GM21619 (cell line): ENCODE results near the gene ADK.
"Not testable (repeated sequence)": the region's sequence is repeated elsewhere in the genome, so short reads cannot be mapped to it uniquely, and the experiment has no call there.

ENCODE experiments used
- ATAC-seq: cut with Tn5 transposase; IDR thresholded peaks from one replicate; pipeline ENCODE4 v1.9.1; 2021; ENCODE audit not compliant: unreplicated experiment

The ADK gene

DNA sequence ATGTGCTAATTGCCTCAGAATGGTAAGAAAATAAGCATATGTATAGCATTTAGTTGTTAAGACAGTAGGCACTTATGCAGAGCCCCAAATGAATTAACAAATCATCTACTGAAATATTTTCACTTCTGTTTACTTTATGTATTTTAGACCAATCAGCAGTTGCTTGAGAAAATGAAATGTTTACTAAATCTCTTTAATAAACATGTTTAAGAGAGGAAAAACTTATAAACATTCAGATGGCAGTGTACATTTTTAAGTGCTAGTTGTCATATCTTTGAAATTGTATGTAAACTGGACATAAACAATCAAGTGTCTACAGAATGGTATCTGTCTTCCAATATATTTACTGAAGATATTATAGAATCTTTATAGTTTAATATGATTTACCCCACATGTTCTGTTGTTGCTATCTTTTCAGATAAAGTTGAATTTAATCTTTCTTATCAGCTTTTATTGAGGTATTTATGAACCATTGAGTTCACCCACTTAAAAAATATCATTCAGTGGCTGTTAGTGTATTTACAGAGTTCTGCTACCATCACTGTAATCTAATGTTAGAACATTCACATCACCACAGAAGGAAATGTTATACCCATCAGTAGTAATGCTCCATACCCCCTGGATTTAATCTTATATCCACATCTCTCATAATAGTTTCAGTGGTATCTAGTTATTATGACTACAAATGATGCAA lies 264.3 kb downstream of the ADK start:
- no peak for ATAC-seq

- no peak for ATAC-seq
Measured at GRCh38 chr10:74417397-74417796, 266.4 kb downstream of the ADK start.

GRCh38 chr10:74418285-74418872 lies 267.4 kb downstream of the ADK start:
- no peak for ATAC-seq

DNA sequence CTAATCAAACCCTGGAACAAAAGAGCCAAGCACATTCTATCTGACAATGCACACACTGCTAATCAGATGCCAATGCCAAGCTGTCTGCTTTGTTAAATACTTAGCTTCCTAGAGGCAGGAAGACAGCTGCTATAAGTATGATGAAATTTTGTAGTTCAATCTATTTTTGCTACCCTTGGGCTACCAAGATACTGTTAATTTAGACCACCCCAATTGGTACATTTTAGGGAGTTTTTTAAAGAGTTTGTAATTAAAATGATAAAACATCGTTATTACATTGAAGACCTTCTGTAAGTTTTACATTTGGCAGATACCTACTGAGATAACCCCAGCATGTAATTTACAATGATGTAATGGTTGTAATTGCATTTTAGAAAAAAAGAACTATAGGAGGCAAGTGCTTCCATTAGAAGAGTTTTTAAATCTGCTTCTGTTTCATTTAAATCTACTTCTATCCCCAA lies 268.5 kb downstream of the ADK start:
- ATAC-seq, result no peak

DNA sequence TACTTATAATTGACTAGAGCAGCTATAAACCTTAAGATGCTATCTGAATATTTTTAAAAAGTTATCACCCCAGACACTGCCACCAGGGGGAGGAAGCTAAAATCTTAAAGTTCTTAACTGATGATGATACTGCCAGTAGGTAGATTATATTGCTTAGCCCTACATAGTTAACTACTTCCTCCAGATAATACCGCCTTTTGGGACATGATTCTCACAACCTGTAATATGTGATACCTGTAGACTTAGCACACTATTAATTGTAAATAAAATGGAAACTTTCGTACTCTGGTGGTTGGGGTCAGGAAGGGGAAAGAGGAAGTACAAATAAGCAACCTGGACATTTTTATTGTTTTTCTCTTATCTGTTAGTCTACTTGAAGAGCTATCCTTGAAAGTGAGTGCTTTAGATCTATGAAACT lies 268.9 kb downstream of the ADK start:
- ATAC-seq, result no peak

- no peak for ATAC-seq
Measured at GRCh38 chr10:74424565-74424964, 273.5 kb downstream of the ADK start.

DNA sequence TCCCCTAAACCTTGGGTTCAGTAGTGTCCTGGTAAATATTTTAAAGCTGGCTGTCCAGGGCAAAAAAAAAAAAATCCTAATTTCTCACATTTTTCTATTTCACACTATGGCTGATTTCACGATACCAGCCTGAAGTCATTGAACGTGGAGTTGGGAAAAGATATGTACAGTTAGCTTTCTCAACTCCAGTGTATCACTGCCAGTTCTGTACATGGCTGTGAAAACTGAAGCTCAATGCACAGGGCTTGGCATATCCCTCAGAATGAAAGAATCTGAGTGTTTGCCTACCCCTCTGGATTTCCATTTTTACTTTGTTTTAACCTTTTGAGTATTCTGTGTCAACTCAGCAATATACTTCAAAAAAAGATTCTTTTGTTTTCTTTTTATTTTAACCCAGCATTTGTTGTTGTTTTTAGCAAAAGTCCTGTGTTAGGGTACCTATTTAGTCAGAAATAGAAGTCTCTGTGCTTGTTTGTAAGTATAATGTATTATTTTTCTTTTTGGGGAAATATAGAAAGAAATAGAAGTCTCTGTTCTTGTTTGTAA lies 274.5 kb downstream of the ADK start:
- ATAC-seq, result no peak

- ATAC-seq, result no peak
Measured at GRCh38 chr10:74431816-74432215, 280.8 kb downstream of the ADK start.

DNA sequence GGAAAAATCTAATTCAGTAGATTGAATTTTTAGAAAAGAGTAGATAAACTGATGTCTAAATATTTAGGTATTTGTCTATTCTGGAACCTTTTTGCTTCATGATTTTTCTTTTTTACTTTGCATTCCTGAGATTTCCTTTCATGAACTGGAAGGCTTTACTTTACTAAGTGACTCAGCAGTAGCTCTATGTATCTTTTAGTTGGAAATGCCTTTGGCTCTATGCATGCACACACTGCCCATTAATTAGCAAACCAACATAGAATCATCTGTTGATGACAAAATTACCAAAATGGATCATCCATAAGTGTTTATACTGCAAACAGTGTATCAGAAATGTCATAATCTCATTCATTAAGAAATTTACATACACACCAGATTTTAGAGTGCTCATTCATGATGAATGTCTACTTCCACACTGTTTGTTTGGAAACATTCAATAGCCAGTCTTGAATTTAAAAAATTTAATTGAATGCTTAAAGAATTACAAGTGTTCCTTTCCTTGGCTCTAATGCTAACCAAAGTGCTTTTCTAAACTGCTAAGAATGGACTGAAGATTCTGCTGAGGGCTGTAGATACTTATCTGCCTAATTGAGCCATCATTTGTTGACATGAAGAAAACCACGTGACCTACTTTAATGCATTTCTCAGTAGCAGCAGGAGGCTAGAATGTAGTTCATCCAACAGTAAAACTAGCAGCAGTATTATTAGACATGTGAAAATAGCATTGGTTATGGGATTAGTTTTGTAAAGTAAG lies 282.0 kb downstream of the ADK start:
- no peak for ATAC-seq

DNA sequence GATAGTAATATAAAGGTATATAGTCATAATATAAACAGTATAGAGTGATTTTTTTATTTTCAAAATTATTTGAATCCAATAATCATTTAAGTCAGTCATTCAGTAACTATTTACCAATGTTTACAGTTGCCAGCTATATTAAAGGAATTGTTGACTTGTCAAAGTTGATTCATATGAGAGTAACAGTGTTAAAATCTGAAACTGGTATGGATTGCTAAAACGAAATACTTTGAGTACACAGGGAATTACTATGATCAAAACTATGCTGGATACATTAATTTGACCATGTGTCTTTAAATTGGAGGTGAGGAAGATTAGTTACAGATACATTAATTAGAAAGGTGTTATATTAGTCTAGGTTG lies 282.6 kb downstream of the ADK start:
- no peak for ATAC-seq

DNA sequence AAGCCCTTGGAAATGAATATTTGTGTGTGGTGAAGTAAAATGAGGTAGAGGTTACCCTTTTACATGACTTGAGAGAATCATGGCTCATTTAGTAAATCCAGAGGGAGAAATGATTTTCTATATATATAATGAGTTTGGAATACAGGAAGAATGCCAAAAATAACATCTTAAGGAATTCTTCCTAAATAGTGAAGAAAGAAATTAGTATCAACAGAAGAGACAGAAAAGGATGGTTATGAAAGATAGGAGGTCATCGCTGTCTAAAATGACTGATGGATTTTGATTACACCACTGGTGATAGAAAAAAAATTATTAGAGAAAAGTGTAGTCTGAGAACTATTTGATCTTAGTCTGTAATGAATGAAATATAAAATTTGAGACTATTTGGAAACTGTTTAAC lies 283.0 kb downstream of the ADK start:
- ATAC-seq, result no peak

GRCh38 chr10:74434547-74434946 lies 283.5 kb downstream of the ADK start:
- no peak for ATAC-seq

- ATAC-seq, result no peak
Measured at GRCh38 chr10:74436523-74437170, 285.6 kb downstream of the ADK start.

DNA sequence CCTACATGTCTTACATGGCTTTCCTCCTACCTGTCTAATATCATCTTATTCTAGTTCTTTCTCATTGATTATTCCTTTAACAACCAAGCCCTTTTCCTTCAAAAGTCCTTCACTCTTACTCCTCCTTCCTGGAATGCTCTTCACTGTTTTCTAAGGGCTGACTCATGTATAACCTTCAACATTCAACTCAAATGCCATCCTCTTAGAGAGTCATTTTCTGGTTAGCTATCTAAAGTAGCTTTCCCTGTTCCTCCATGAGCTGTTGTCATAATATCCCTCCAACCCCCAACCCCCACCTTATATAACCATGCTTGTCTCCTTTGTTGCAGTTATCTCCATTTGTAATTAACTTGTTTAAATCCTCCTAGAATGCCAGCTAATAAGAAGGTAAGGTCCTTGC lies 286.8 kb downstream of the ADK start:
- no peak for ATAC-seq

- no peak for ATAC-seq
Measured at GRCh38 chr10:74439213-74439612, 288.2 kb downstream of the ADK start.

- no peak for ATAC-seq
Measured at GRCh38 chr10:74445493-74445892, 294.5 kb downstream of the ADK start.

DNA sequence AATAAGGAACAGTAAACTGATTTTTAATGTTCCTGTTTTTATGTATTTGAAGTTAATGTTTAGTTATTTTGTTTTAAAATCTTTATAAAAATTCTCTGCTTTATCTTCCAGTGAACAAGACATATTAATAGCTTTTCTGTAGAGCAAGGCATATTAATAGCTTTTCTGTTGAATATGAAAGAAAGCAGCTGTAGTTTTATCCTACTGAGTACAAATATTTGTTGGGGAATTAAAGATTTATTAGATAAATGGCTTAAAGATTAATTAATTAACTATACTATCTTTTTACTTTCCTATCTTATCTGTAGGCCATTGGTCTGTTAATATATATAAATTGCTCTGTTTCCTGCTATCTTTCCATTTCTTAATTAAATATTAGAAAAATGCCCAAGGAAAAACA lies 299.6 kb downstream of the ADK start:
- ATAC-seq, result no peak

DNA sequence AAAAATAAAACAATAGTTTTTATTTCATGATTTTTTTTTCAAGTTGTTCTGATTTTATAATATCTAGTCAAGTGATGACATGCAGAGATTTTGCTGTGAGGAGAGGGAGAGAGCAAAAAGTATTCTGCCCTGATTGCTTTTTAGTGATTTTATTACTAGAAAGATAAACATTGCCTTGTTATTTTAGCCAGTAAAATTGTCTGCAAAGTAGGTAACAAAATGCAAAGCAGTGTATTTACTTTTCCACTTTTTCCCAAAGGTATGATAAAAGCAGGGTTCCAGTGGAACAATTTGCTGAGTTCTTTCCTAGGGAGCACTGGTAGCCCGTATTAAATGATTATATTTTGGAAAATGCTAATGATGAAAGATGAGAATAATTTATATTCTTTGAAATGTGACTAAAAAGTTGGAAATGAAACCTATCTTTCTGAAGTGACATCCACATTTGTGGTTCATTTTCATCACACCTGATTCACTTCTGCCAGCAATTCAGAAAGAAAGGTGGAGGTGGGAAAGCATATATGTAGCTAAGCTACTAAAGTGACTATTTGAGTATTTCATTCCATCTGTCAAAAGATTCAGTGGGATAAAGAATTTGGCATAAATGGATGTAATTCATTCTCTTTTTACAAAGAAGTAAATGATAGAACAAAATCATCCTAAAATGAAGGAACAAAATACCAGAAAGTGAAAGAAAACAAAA lies 300.3 kb downstream of the ADK start:
- no peak for ATAC-seq

DNA sequence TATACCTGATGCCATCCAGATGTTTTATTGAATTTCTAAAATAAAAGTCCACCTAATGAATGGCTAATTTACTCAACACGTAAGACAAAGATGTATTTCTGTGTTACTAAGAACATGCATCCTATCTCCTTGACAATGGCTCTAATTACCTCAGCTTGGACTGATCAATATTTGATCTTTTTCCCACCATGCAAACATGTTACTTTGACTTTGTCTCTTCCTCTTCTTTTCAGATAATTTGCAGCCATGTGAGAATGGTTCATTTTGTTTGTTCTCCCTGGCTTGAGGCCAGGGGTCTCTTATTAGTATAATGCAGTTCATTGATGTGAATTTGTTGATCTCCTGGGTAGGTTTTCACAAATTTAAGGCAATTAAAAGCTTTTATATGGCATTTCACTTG lies 302.1 kb downstream of the ADK start:
- no peak for ATAC-seq

DNA sequence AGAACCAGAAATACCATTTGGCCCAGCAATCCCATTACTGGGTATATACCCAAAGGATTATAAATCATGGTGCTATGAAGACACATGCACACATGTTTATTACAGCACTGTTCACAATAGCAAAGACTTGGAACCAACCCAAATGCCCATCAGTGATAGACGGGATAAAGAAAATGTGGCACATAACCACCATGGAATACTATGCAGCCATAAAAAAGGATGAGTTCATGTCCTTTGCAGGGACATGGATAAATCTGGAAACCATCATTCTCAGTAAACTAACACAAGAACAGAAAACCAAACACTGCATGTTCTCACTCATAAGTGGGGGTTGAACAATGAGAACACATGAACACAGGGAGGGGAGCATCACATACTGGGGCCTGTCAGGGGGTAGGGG lies 306.5 kb downstream of the ADK start:
- ATAC-seq, result not testable (repeated sequence)

GRCh38 chr10:74460812-74461211 lies 309.8 kb downstream of the ADK start:
- ATAC-seq, result no peak
